CD4-positive, alpha-beta T cell treated with Interferon gamma for 1 hour (primary cell): ENCODE data around the gene SEC16B.

Experiments used
- DNase-seq: peaks from one replicate; pipeline ENCODE4 v3.0.0-alpha.2; 2020

The SEC16B gene

DNA sequence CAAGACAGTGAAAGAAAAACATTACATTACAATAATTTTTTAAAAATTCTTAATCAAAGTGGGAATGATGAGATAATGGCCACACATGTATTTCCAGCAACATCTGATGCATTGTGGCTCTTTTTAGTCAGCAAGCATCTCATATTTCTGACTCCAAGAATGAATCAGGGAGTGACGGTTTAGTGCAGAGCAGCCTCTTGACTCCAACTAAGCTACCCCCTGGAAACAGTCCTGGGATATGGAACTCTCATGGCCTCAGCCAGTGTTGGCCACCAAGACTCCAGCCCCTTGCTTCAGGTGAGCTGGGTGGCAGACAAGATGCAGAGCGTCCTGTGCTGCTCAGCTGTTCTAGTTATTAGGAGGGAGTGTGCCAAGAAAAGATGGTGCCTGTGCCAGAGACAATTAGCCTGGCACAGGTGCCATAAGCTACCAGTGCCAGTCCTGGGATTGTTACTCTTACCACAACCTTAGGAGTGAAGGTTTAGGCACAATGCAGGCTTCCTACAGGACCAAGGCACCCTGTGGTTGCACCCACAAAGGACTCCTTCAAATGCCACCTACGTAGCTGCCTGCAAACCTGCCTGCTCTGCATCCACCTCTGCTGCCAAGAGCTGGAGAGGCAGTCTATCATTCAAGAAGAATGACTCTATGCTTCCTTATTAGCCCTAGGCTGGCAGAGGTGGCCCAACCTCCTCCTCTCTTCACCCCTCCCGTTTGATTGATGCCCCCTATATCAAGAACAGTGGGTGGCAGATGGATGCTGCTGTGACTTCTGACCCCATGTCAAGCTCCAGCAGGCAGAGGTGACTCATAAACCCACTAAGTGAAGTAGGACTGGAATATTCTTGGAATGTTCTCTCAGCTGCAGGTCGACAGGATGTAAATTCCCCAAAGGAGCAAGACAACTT is 6.0 kb upstream of the SEC16B start:
- DNase-seq: no peak

DNA sequence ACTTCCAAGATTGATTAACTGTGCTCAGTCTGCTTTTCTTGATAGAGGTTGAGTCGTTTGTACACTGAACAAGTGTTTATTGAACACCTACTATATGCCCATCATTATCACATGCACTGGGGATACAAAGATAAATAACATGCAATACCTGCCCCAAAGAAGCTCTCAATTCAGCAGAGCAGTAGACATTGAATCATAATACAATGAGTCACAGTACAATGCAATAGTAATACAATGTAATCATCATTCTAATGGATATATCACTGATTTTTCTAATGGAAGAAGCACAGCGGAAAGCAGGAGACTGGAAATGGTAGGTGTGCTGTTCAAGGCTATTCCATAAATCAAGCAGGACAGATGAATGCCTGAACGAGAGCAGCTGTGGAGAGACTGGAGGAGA is 3.7 kb upstream of the SEC16B start:
- no peak for DNase-seq

GRCh38 chr1:177969109-177969508 is 749 bp downstream of the SEC16B start:
- no peak for DNase-seq

DNA sequence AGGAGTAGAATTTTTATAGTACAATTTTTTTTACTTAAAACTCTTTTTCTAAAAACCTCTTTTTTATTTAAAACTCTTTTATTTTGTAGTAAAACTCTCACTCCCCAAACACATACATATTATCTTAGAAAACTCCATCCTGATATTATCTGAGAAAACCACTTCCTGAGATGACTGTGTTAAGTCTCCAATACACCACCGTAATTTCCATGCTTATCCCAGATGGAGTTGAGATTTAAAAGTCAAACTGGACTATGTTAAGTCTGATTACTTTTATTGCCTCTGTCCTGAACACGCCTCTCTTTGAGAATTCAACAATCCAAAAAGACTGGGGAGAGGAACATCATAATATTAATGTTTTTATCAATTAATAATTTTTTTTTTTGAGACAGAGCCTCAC is 3.7 kb downstream of the SEC16B start:
- DNase-seq: no peak

- DNase-seq: no peak
These were observed 4.6 kb downstream of the SEC16B start for GRCh38 chr1:177965293-177965692.

GRCh38 chr1:177964336-177964735 is 5.5 kb downstream of the SEC16B start:
- no peak for DNase-seq

- DNase-seq: no peak
These were observed 8.8 kb downstream of the SEC16B start for GRCh38 chr1:177960939-177961622.

GRCh38 chr1:177959811-177960515 is 9.9 kb downstream of the SEC16B start:
- DNase-seq: no peak

GRCh38 chr1:177958092-177958491 is 11.8 kb downstream of the SEC16B start:
- DNase-seq: no peak

- no peak for DNase-seq
These were observed 15.8 kb downstream of the SEC16B start for GRCh38 chr1:177954076-177954475.

GRCh38 chr1:177953549-177953948 is 16.3 kb downstream of the SEC16B start:
- DNase-seq: no peak

GRCh38 chr1:177952691-177953090 is 17.2 kb downstream of the SEC16B start:
- DNase-seq: no peak

DNA sequence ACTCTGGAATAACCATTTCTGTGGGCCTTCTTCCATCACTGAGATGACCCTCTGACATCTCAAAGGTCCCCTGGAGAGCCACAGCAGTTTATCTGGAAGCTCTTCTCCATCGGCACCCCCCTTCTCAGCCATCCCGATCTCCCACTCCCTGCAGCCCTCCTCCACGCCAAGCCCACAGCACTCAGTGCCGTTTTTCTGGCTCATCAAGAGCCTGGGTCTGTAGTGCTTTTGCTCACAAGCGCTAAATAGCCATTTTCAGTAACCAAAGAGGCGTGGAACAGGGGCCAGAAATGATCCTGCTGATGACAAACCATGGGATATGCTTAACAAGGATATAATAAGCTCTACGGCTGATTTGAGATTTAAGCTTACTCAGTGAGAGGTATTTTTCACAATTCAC is 17.6 kb downstream of the SEC16B start:
- no peak for DNase-seq

- DNase-seq: no peak
These were observed 19.4 kb downstream of the SEC16B start for GRCh38 chr1:177950506-177950905.

DNA sequence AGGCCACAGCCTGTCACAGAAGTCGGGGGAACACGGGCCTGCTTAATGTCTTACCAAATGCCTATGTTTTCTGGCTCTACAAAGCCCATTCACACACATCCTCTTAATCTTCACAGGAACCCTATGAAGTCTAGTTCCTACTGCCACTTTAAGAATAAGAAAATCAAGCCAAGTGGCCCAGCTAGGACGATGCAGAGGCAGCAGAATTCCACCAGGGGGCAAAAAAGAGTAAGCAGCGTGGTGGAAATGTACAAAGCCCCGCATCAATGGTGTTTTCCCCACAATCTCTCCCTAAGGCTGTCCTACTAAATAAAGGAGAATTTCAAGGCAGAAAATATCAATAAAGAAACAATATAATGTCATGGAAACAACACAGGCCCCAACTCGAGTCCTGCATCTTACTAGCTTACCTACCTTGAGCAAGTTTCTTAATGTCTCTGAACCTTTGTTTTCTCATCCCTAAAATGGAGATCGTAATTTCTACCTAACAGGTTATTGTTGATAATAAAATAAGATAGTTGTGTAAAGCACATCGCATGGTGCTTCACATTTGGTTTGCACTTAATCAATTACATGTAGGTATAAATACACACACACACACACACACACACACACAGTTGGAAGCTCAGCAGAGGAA is 21.4 kb downstream of the SEC16B start:
- peak; percentile 5 for DNase-seq

- no peak for DNase-seq
These were observed 22.2 kb downstream of the SEC16B start for GRCh38 chr1:177947623-177948022.

- DNase-seq: no peak
These were observed 23.8 kb downstream of the SEC16B start for GRCh38 chr1:177945943-177946650.

GRCh38 chr1:177944016-177944949 is 25.6 kb downstream of the SEC16B start:
- no peak for DNase-seq

GRCh38 chr1:177941976-177942375 is 27.9 kb downstream of the SEC16B start:
- DNase-seq: no peak

DNA sequence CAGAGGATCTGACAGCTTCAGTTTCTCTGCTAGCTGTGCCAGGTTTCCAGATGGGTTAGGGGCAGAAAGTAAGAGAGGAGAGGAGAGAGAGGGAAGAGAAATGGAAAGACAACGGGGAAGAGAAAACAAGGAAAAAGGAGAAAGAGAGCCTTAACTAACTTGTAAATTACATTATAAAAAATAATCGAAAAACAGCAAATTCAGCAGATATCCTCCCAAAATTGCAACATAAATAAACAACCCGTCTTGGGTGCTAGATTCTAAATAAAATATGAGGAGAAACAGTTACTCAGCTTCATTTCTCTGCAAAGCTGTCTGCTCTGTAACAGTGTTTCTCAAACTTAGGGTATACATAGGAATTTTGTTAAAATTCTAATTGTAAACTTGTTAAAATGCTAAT is 29.2 kb downstream of the SEC16B start:
- no peak for DNase-seq

DNA sequence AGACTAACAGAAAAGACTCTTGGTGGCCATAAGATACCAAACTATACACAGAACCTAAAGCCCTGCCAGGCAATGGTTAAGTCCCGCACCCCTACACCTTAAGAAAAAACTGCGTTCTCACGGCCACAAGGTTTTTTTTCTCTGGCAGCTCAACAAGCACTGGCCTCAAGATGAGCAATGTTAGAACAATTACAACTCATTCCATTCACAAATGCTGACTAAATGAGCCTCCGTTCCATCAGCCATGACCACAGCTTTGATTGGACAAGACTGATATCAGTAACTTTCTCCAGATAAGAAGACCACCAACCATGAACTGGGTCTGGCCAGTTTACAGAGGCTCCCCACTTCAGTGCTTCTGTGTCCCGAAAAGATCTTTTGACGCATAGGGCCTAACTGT is 31.9 kb downstream of the SEC16B start:
- DNase-seq: no peak
